IPS-18c (cell line): Measurements from ENCODE around the gene SOX3.

Source experiments
- H3K4me3 ChIP-seq: 2 replicates; pipeline ENCODE4 v1.7.0; 2013; ENCODE audit warnings: low read depth, mild to moderate bottlenecking, low read length, moderate library complexity; ENCODE audit not compliant: insufficient read depth
- H3K9me3 ChIP-seq: one replicate; pipeline ENCODE4 v1.6.1; 2013; ENCODE audit warnings: mild to moderate bottlenecking, low read length, moderate library complexity; ENCODE audit not compliant: control insufficient read depth, insufficient read depth

The SOX3 gene

DNA sequence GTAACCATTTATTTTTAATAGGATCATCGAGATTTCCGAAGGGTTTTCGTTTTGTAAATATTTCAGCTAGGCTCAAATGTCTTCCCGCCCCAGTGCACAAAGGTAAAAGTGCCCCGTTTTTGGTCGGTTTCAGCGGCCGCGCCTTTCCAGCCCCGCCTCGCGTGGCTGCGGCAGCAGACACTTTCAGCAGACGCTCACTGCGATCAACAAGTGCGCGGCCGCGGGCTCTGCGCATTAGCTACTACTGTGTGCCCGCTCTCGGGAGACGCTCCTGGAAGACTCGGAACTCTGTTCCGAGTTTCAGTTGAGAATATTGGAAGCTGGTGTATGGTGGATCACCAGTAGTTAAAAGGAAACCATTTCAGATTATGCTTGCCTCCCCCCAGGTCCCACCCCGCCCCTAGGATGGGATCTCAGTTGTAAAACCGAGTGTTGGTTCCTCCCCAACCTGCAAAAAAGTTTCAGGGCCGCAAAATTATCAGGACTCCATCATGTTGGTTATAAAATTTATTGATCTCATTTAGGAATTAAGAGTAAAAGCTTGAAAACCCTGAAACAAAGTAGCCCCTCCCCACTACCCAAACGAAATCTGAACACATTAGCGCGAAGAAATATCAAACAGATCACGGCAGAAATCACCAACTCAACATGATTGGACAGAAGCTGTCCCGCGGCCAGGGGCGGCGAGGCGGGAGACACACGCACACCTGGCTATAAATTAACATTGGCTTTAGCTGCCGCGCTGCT, 2.2 kb downstream of the SOX3 start:
- peak overlapping the region; percentile 46 for H3K4me3 ChIP-seq
- peaks cover 13% of the 10 kb centered on the region for H3K9me3 ChIP-seq

DNA sequence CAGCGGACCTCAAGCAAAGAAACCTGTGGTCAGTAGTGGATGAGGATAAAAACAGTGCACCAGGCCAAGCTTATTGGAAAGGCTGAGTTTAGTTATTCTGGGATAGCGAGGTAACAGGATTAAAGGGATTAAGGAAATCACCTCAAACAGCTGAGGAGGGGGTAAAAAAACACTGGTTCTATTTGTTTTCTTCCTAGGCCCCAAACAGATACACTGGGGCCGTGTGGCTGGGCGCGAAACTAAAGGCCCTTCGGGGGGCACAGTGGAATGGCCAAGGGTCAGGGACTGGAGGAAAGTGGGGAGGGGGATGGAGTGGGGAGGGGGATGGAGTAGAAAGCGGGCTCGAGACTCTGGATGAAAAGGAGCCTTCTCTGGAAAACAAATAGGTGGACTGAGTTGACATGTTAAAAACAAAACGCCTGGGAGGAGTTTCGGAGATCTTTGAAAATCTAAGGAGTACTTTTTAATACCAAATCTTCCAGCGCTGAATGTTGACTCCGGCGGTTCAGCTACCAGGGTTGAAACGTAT, 2.9 kb downstream of the SOX3 start:
- peak overlapping the region; percentile 20; the same call in 1 of the 2 replicates for H3K4me3 ChIP-seq
- peaks cover 13% of the 10 kb centered on the region for H3K9me3 ChIP-seq

DNA sequence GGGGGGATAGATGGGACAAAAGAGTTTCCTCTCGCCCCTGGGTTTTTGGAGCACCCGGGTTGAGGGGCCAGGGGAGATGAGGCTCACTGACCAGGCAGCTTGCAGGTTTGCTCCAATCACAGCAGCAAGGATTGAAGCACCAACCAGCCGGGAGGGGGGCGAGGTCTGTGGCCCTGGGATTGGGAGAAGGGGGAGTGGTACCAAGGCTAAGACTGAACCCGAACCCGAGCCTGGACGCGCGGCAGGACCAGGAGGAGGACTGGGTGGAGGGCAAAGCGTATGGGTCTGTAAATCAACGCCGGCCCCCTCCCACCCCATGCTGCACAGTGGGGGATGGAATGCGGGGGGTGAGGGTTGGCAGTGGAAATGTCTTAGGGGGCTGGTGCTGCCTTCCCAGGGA, 3.5 kb downstream of the SOX3 start:
- Histone ChIP-seq H3K9me3 (peaks cover 13% of the 10 kb centered on the region), H3K4me3 (peak overlapping the region; percentile 36; the same call in 1 of the 2 replicates)

DNA sequence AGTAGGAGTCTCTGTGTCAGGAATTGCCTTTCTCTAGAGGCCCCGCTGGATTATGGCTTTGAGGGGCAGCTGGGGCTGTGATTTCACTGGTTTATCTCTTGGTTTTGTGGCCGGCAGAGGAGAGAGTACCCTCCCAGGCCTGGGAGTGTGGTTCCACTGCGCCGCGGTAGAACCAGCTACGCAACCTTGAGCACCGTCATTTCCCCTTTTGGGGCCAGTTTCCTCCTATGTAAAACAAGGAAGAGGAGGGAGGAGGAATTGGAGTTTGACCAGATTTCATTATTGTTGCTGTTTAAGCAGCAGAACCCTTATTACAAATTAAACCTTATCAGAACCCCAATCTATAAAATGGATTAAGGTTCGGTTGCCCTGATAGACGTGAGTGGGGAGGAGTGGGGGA, 4.4 kb downstream of the SOX3 start:
- H3K4me3 ChIP-seq: no peak overlapping the region
- peaks cover 15% of the 10 kb centered on the region for H3K9me3 ChIP-seq

DNA sequence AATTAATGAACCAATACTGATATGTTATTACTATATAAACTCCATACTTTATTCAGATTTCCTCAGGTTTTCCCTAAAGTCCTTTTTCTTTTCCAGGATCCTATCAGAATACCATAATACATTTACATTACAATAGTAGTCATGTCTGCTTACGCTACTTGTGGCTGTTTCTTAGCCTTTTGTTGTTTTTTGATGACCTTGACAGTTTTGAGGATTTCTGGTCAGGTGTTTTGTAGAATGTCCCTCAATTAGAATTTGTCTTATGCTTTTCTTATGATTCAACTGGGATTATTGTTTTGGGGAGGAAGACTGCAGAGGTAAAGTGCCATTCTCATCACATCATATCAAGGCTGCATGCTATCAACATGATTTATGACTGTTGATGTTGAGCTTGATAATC, 9.1 kb downstream of the SOX3 start:
- peaks cover 7% of the 10 kb centered on the region for H3K9me3 ChIP-seq
- no peak overlapping the region for H3K4me3 ChIP-seq

DNA sequence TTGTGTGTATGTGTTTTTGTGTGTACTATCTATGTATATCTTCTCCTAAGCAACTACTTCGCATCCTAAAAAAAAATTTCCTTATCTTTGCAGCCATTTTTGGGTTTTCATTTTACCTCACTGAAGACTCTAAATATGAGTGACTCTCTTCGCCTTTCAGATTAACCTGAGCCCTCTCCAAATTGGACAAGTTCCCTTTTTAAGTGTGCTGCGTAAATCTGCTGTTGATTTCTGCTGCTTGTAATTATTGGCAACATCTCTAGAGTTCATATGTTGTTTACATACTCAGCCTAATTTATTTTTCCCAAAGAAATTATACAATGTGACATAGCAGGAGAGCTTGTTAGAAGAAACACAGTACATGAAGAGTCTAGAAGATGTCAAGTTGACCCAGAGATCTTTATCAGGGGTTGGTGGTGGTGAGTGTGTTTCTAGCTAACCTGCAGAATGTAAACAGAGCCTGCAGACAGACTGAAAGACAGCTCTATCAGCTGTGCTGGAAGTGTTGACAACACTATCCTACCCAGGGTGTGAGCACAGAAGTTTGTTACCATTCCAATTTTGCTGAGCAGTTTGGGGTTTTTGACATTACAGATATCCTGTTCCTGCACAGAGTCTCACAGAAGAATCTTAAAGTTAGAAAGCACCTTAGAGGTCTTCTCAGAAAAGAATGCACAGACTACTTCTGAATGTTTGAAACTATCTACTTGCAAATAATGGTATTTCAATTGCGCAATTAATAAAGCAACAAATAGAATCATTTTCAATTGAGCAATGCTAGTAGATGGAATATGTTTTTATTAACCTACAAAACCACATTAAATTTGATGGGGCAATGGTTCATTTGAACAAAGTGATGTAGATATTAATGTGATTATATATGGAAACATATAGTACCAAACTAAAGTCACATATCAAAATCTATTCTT, 12.5 kb downstream of the SOX3 start:
- H3K4me3 ChIP-seq: no peak overlapping the region
- peaks cover 3% of the 10 kb centered on the region for H3K9me3 ChIP-seq

DNA sequence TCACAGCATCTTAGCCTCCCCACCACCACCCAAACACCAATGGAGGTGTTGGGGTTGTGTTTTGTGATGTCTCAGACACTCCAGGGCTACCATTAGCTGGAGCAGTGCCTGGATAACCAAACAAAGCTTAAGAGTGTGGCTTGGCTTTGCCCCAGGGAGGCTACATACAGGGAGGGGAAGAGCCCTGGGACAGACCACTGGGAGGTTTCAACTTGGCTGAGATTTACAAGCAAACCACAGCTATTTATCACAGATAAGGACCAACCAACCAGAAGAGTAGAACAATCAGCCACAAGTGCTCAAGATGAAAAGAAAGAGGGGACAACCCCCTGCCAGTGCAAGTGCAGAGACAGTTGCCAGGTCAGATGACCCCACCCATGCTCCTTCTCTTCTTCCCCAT, 24.1 kb downstream of the SOX3 start:
- peaks cover 9% of the 10 kb centered on the region for H3K9me3 ChIP-seq
- no peak overlapping the region for H3K4me3 ChIP-seq

DNA sequence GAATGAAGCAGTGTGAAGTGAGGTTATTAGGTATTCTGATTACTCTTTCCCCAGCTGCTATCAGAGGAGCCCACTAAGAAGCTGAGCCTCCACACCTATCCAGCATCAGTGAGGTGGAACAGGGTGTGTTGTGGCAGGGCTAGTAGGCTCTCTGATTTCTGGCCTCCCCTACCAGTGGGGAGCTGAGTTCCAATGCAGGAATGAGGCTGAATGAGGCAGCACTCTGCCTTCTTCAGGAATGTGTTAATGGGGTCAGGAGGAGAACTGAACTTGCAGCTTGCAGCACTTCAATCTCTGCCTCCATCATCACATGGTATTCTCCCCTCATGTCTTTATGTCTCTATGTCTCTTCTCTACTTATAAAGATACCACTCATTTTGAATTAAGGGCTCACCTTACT, 26.9 kb downstream of the SOX3 start:
- H3K9me3 ChIP-seq: peaks cover 17% of the 10 kb centered on the region

DNA sequence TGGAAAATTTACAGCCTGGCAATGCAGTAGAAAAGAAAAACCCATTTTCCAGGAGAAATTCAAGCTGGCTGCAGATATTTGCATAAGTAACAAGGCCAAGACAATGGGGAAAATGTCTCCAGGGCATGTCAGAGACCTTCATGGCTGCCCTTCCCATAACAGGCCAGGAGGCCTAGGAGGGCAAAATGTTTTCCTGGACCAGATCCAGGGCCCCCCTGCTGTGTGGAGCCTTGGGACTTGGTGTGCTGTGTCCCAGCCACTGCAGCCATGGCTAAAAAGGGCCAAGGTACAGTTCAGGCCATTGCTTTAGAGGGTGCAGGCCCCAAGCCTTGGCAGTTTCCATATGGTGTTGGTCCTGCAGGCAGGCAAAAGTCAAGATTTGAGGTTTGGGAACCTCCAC, 29.8 kb downstream of the SOX3 start:
- Histone ChIP-seq H3K4me3 (no peak overlapping the region), H3K9me3 (peaks cover 13% of the 10 kb centered on the region)

More for the DNA sequence above, 26.9 kb downstream of the SOX3 start:
- H3K4me3 ChIP-seq: no peak overlapping the region

DNA sequence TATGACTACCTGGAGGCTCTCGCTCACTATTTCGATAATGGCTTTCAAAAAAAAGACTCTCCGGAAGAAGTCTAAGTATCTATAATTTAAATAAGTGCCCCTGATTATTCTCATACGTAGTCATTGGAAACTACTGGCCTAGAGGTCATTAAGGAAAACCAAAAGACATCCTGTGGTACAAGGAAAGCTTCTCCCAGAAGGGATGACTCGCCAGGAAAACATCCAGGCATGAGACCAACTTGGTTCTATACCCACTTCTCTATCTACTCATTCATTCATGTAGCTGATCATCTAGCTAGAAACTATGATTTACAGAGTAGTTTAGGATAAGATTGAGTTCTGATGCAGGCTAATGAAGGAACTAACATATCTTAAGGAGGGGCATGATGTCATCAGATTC, 37.7 kb downstream of the SOX3 start:
- H3K9me3 ChIP-seq: peaks cover 3% of the 10 kb centered on the region

More for the DNA sequence above, 37.7 kb downstream of the SOX3 start:
- H3K4me3 ChIP-seq: no peak overlapping the region
